Uterus (tissue), 4 donors: ENCODE data around the gene TIGD6. TPM values are rescaled to one million over a fixed set of nuclear protein-coding genes. Genes with fewer than 3 reads are reported as not detected.

Experiments
- DNase-seq, 2 donors: peaks; one replicate each; pipeline ENCODE4 v3.0.0-alpha.2; 2019 to 2020
- H3K27ac ChIP-seq, 2 donors: fragments of 200-600 bp; sonication (generic); 1 replicate in 1 of 2; 2 replicates in 1 of 2; pipeline ENCODE4 v1.5.1; 2016 to 2018
- H3K27me3 ChIP-seq, 2 donors: fragments of 200-600 bp; sonication (generic); one replicate each; pipeline ENCODE4 v1.5.1; 2018 to 2019; ENCODE audit warnings: control low read depth in 1 of 2
- H3K36me3 ChIP-seq, 2 donors: fragments of 200-600 bp; sonication (generic); one replicate each; pipeline ENCODE4 v1.5.1; 2019; ENCODE audit warnings: control low read depth in 1 of 2
- H3K4me1 ChIP-seq, 2 donors: fragments of 200-600 bp; sonication (generic); one replicate each; pipeline ENCODE4 v1.5.1; 2018 to 2019; ENCODE audit warnings: control low read depth in 1 of 2
- H3K4me3 ChIP-seq, 2 donors: fragments of 200-600 bp; sonication (generic); 1 replicate in 1 of 2; 2 replicates in 1 of 2; pipeline ENCODE4 v1.5.1; 2018 to 2019; ENCODE audit warnings: mild to moderate bottlenecking in 1 of 2
- H3K9me3 ChIP-seq, 2 donors: fragments of 200-600 bp; sonication (generic); one replicate each; pipeline ENCODE4 v1.5.1; 2019; ENCODE audit warnings: control low read depth in 1 of 2
- CTCF ChIP-seq, 4 experiments: fragments of 200-600 bp in 2 of 4; fragments of 450-650 bp in 2 of 4; sonication (generic) in 2 of 4; IDR thresholded peaks; one replicate each; pipeline ENCODE4 v1.5.1; 2016 to 2019; ENCODE audit warnings: antibody characterized with exemption in 4 of 4, mild to moderate bottlenecking in 2 of 4, moderate library complexity in 1 of 4
- POLR2A ChIP-seq, 2 donors: fragments of 450-650 bp; IDR thresholded peaks; one replicate each; pipeline ENCODE4 v1.6.1; 2016; ENCODE audit warnings: antibody characterized with exemption in 2 of 2, mild to moderate bottlenecking in 1 of 2, moderate library complexity in 1 of 2
- intact Hi-C: fragments of 100-400 bp; cut with DNase I; formaldehyde crosslinking; loops from one replicate; pipeline ENCODE4 v1.15.1; 2023; ENCODE audit warnings: low total_unique reads
- total RNA-seq, 4 donors: library from RNA; depleted of rRNA in 3 of 4; stranded (reverse); fragments of >200 nt in 3 of 4; gene quantifications; one replicate each; pipeline versions ENCODE4 v1.1.0 to v1.2.4, GENCODE V29; 2014 to 2023
- donor health status: DM: yes; HTN: yes; CAD: no.

The TIGD6 gene
- total RNA-seq, 4 donors from 2014 or later = 1.2 to 6.8 (median 2.7) TPM

- Histone ChIP-seq H3K36me3 (no peaks in the 10 kb centered on the region), H3K27me3 (no peaks in the 10 kb centered on the region), H3K9me3 (no peaks in the 10 kb centered on the region), H3K27ac (no peak overlapping the region), H3K4me1 (no peaks in the 10 kb centered on the region), H3K4me3 (no peak overlapping the region)
- TF ChIP-seq POLR2A (IDR thresholded peaks at IDR 0.05) = no peak
- TF ChIP-seq CTCF (IDR thresholded peaks at IDR 0.05) = no peak
- DNase-seq = no peak
- intact Hi-C loops = no loop called here
Measured at GRCh38 chr5:150023136-150023535, 22.7 kb upstream of the TIGD6 start.

- no peaks in the 10 kb centered on the region for H3K9me3 ChIP-seq
- H3K4me1 ChIP-seq = no peaks in the 10 kb centered on the region
- no peak overlapping the region for H3K4me3 ChIP-seq
- intact Hi-C loops = no loop called here
- TF ChIP-seq CTCF (IDR thresholded peaks at IDR 0.05) (no peak), POLR2A (IDR thresholded peaks at IDR 0.05) (no peak)
- DNase-seq = no peak
- H3K36me3 ChIP-seq = no peaks in the 10 kb centered on the region
- peak overlapping the region in 1 of 2 donors; percentile 33 for H3K27ac ChIP-seq
- H3K27me3 ChIP-seq = no peaks in the 10 kb centered on the region
Measured at GRCh38 chr5:150022681-150023080, 22.2 kb upstream of the TIGD6 start.

- no peak overlapping the region for H3K4me3 ChIP-seq
- H3K36me3 ChIP-seq = no peaks in the 10 kb centered on the region
- peak overlapping the region in 1 of 2 donors; percentile 33 for H3K27ac ChIP-seq
- no peak for DNase-seq
- H3K27me3 ChIP-seq = no peaks in the 10 kb centered on the region
- TF ChIP-seq CTCF (IDR thresholded peaks at IDR 0.05) (no peak), POLR2A (IDR thresholded peaks at IDR 0.05) (no peak)
- no peaks in the 10 kb centered on the region for H3K4me1 ChIP-seq
- H3K9me3 ChIP-seq = no peaks in the 10 kb centered on the region
- intact Hi-C loops = no loop called here
Measured at GRCh38 chr5:150022158-150022531, 21.7 kb upstream of the TIGD6 start.

GRCh38 chr5:150021491-150022157, 21.2 kb upstream of the TIGD6 start:
- H3K27ac ChIP-seq = peak overlapping the region in 1 of 2 donors; percentile 33
- no peaks in the 10 kb centered on the region for H3K27me3 ChIP-seq
- intact Hi-C loops = no loop called here
- peak in 1 of 2 donors; percentile 36 for DNase-seq
- no peaks in the 10 kb centered on the region for H3K4me1 ChIP-seq
- H3K36me3 ChIP-seq = no peaks in the 10 kb centered on the region
- TF ChIP-seq CTCF (IDR thresholded peaks at IDR 0.05) (no peak), POLR2A (IDR thresholded peaks at IDR 0.05) (no peak)
- no peak overlapping the region for H3K4me3 ChIP-seq
- no peaks in the 10 kb centered on the region for H3K9me3 ChIP-seq

- DNase-seq = no peak
- Histone ChIP-seq H3K27ac (no peak overlapping the region), H3K4me1 (no peaks in the 10 kb centered on the region), H3K27me3 (no peaks in the 10 kb centered on the region), H3K36me3 (no peaks in the 10 kb centered on the region), H3K4me3 (no peak overlapping the region), H3K9me3 (no peaks in the 10 kb centered on the region)
- TF ChIP-seq POLR2A (IDR thresholded peaks at IDR 0.05) (no peak), CTCF (IDR thresholded peaks at IDR 0.05) (no peak)
- intact Hi-C loops = no loop called here
Measured at GRCh38 chr5:150020249-150020648, 19.8 kb upstream of the TIGD6 start.
